IPS-NIHi7 (cell line): ENCODE measurements around the gene SPOCK1.

Source experiments
- DNase-seq: peaks from one replicate; pipeline ENCODE4 v3.0.0; 2012; ENCODE audit warnings: mixed read lengths; ENCODE audit errors: extremely low spot score

SPOCK1 gene

GRCh38 chr5:137070521-137070920, 428.6 kb downstream of the SPOCK1 start:
- no peak for DNase-seq

- DNase-seq, result no peak
Observed at GRCh38 chr5:137069358-137069757, 429.8 kb downstream of the SPOCK1 start.

GRCh38 chr5:137061382-137061781, 437.7 kb downstream of the SPOCK1 start:
- no peak for DNase-seq

GRCh38 chr5:137058089-137058488, 441.0 kb downstream of the SPOCK1 start:
- DNase-seq, result no peak

GRCh38 chr5:137056676-137057075, 442.4 kb downstream of the SPOCK1 start:
- DNase-seq, result no peak

GRCh38 chr5:137055271-137055872, 443.8 kb downstream of the SPOCK1 start:
- DNase-seq, result no peak

- no peak for DNase-seq
Observed at GRCh38 chr5:137054792-137055191, 444.3 kb downstream of the SPOCK1 start.

- DNase-seq, result no peak
Observed at GRCh38 chr5:137054335-137054734, 444.8 kb downstream of the SPOCK1 start.

- peak; percentile 35 for DNase-seq
Observed at GRCh38 chr5:137051161-137051560, 448.0 kb downstream of the SPOCK1 start.

GRCh38 chr5:137040641-137041340, 458.3 kb downstream of the SPOCK1 start:
- DNase-seq, result no peak

GRCh38 chr5:137040024-137040423, 459.1 kb downstream of the SPOCK1 start:
- DNase-seq, result no peak

GRCh38 chr5:137037848-137038247, 461.3 kb downstream of the SPOCK1 start:
- DNase-seq, result no peak

GRCh38 chr5:137036640-137037039, 462.5 kb downstream of the SPOCK1 start:
- DNase-seq, result peak; percentile 62

- DNase-seq, result no peak
Observed at GRCh38 chr5:137035480-137035878, 463.6 kb downstream of the SPOCK1 start.

- no peak for DNase-seq
Observed at GRCh38 chr5:137034764-137035479, 464.2 kb downstream of the SPOCK1 start.

- no peak for DNase-seq
Observed at GRCh38 chr5:137034213-137034612, 464.9 kb downstream of the SPOCK1 start.

GRCh38 chr5:137032929-137033328, 466.2 kb downstream of the SPOCK1 start:
- DNase-seq, result peak; percentile 24

GRCh38 chr5:137027758-137028157, 471.4 kb downstream of the SPOCK1 start:
- no peak for DNase-seq

GRCh38 chr5:137026296-137026695, 472.8 kb downstream of the SPOCK1 start:
- no peak for DNase-seq

- DNase-seq, result no peak
Observed at GRCh38 chr5:137024044-137024443, 475.1 kb downstream of the SPOCK1 start.

- DNase-seq, result no peak
Observed at GRCh38 chr5:137023371-137023770, 475.8 kb downstream of the SPOCK1 start.

GRCh38 chr5:137022725-137023124, 476.4 kb downstream of the SPOCK1 start:
- no peak for DNase-seq

- no peak for DNase-seq
Observed at GRCh38 chr5:137022043-137022442, 477.1 kb downstream of the SPOCK1 start.
